ENCODE data around the gene PRKCH.
A peak's percentile ranks its signal among the peaks of the same experiment; 100 is the strongest.

The PRKCH gene

DNA sequence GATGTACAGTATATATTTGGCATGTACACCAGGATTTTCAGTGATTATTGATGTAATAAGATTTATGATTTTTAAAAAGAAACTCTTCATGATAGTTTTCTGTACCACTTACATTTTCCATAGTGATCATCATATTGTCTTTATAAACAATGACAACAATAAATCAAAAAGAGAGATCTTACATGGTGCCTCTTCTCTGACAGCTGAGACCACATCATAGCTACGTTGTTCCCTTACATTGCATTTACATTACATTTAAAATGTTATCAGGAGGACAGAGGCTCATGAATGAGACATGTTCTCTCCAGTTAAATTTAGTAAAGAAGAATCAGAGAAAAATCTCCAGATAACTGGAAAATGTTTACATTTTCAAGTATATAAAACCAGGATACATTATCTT lies 112.4 kb downstream of the PRKCH start:
- no peak for DNase-seq

DNA sequence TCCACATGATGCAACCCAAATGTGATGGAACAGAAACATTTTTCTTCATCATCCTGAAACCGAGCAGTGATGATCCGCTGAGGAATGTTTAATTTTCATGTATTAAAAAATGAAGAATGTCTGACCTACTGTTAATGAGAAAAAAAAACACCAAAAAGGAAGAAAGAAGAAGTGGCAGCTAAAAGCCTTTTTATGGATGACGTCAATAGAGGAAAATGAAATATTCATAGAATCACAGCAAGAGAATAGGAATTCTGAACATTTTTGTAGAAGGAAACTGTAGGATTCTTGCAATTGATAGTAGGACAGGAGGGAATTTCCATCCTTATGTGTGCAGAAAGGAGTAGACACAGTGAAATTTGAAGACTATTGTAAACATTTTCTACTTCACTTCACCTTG lies 112.9 kb downstream of the PRKCH start:
- no peak for DNase-seq

DNA sequence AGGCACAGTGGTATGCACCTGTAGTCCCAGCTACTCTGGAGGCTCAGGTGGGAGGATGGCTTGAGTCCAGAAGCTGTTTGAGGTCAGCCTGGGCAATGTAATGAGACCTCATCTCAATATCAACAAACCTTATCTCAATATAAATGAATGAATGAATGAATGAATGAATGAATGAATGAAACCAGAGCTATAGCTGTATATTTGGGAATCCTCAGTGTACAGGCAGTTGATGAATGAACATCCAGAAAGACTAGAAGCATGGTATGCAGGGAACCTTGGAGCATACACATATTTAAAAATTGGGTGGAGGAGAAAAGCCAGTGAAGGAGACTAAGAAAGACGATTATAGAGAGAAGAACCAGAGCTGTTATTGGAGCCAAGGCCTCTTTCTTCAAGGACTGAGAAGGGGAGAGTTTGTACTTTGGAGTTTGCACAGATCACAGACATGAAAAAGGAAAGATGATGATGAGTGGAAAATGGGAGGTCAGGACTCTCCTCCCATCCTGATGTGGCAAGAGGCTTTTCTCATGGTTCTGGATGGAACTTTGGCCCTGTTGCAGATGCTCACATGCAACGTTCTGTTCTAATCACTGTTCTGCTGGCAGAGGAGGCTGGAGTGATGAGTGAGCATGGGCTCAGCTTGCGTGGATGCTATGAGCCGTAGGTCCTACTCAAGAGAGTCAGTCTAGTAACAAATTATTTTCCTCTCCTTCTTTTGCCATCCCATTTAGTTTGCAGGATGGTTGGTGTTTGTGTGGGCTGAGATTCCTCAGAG lies 114.4 kb downstream of the PRKCH start:
- DNase-seq = no peak

DNA sequence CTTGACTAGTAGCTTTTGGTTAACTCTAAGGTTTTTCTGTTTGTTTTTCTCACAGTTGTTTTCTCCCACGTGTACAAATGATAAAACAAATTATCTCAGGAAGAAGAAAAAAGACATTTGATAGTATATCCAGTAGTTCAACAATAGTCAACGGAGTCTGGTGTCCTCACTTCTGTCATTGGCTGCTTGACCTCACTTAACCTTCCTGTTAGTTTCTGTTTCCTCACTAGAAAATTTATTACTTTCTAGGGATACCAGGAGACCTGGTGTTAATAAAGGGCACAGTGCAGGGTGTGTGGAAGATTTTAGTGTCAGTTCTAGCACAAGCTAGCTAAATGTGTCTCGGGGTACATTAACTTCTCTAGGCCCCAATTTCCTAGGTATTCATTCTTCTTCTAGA lies 116.0 kb downstream of the PRKCH start:
- peak; percentile 58 for DNase-seq

DNA sequence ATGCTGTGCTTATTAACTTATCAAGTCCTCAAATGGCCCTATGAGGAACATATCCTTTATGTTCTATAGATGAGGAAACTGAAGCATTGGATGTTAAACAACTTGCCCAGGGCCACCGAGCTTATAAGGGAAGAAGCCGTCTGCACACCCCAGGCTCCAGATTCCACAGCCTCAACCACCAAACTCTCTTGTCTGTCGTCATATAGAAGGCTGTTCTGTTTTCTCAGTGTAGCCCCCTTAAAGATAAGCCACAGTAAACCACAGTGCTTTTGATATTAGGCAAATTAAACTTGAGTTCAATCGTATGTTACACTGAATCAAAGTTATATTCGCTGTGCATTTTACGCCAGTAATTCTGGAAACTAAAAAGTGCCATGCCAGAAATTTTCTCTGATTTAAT lies 116.7 kb downstream of the PRKCH start:
- DNase-seq = no peak

DNA sequence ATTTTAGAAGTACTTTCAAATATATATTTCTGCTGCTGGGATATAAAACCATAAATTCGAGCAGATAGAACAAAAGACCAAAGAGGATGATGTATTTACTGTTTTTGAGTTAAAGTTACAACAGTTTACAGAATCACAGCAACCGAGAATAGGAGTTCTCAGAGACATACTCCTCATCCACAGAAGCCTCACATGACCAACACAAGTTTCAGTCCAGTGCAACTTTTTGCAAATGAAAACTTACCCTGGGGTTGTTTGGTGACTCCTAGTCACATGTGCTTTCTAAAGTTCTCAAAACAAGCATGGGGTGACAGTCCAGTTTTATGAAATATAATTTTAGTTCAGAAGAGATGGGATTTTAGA lies 117.1 kb downstream of the PRKCH start:
- DNase-seq = no peak

DNA sequence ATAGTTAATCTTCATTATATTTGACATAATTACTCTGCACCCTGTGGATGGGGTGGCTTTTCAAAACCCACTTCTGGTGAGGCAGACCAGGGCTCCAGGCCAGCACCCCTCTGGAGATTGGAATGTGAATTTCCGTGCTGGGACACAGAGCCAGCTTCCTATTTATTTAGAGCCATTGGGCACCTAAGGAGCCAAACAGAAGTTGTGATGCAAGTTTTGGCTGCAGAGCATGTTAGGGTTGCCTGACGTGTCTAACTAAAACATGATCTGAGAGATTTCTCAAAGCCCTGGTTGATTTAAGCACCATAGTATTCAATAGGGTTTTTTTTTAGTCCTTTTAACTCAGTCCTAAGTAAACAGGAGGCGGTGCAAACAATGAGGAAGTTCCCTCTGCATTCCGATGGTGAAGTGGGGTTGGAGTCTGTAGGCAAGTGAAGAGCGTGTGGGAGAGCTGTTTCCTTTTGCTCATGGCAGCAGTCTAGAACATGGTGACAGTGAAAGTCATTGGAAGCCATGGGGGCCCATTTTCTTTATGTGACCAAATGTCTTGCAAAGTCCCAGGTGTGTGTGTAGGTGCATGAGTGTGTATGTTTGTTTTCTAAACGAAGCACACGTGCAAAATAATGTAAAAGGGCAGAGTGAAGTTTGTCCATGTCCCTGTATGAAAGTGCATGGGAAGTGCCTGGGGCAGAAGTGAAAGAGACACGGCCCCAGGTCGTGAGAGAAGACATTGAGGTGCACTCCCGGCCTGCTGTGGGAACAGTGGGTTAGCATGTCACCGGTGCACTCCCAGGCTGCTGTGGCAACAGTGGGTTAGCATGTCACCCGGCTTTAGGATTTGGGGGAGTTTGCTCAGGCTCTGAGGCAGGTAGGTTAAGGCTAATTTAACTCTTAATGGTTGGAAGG lies 117.7 kb downstream of the PRKCH start:
- peak; percentile 94 for DNase-seq

DNA sequence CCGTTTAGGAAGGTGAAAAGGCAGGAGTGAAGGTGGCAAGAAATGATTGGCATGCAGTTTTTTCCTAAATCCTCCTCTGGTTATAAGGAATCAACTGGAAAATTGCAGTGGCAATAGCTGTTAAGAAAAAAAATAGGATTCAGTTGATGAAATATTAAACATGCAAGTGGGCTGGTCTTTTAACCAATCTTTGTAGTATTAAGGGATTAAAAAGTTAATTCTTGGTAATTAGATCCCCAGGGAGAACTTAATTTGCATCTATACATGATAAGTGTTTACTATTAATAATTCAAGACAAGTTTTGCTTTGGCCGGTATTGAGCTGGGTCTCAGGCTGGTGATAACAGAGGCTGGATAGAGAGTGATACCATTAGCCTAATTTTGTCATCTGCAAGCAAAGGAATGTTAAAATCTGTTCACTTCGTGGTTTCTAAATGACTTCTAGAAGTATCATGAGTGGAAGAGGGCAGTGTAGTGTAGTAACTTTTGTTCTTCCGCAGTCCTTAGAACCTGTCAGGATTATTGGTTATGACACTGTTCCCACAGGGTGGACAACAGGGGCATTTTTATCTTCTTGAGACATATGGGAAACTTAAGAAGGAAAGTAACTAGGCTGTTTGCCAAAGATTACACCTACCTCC lies 118.5 kb downstream of the PRKCH start:
- no peak for DNase-seq

DNA sequence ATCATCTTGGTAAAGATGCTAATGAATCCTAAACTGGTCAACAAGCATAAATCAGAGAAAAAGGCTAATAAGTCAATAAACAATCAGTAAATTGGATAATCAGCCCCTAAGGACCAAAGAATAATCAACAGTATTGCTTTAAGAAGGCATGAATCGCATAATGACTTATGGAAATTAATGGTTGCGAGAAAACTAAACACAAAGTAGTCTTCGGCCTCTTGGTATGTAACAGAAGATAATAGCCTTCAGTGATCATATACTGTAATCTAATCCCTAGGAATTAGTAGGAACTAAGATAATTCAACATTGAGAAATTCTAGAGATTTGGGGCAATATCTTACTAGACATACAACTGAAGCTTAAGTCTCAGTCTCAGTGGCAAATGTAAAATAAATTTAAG lies 122.1 kb downstream of the PRKCH start:
- no peak for DNase-seq

DNA sequence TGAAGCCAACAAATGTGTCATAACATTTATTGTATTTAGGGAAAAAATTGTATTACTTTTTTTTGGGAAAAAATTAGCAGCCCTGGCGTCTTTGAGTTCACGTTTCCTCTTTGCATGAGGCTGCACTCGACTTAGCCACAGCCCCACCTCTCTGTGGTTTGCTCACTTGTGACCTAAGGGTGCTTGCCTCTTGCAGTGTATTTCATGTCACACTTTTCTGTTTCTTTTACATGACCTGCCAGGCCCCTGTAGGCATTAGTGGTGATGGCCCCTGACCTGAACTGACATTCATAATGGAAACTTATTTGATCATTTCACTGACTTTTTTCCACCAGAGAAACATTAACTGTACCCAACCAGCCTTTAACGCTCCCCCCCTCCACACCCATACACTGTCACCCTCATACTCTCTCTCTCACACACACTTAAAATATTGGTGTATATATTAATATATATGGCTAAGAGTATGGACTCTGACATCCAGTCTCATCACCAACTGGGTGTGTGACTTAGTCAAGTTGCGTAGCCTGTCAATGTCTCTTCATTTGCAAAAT lies 122.9 kb downstream of the PRKCH start:
- no peak for DNase-seq

DNA sequence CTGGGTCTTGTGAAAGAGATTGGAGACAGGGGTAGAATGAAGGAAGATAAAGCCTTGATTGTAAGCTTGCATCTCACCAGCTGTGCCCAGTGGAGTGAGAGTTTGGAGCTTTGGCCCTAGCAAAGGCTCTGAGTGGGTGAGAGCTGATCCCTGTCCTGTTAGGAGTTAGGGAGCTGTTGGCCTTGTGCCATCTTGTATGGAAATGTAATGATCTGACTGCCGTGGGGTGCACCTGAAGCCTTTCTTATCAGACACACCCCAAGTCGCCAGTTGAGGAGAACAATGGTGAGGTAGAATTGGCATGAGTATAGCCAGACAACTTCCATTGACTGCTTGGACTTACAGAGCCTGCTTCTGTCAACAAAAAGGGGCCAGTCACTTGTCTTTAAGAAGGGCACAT lies 130.1 kb downstream of the PRKCH start:
- DNase-seq = no peak

DNA sequence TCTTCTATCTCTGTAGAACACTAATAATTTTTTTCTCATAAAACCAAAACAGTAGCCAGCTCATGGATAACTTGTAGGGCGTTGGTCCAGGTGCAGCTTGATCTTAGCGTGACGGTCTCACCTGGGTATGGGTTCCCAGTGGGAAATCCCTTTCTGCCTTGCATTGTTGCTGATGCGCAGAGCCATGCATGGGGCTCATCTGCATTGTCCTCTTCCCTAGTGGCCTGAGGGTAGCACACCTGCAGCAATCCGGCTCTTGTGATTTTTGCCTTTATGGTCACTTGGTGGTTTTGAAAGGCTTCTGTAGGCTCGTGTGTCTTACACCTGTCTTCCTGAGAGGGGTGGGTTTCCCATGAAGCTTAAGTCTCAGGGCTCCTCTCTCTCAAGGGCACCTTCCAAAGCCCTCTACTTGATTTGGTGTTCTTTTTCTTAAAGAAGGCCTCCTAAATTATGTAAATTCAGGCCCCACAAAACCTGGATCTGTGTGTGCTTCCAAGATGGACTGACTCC lies 130.6 kb downstream of the PRKCH start:
- no peak for DNase-seq

DNA sequence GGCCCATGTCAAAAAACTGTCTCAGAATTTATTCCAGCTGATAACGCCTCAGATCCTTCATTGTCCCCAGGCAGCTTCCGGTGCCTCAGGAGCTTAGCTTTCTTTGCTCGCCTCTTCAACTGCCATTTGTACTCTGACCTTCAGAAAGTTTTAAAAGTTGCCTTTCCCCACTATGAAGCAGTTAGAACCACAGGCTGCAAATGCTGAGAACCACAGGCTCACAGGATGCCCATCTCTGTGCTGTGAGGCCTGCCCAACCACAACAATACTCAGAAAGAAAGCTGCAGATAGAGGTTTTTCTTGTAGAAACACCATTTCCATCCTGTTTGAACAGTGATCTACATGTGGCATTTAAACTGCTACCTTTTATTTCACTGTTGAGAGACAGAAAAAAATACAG lies 131.1 kb downstream of the PRKCH start:
- no peak for DNase-seq

DNA sequence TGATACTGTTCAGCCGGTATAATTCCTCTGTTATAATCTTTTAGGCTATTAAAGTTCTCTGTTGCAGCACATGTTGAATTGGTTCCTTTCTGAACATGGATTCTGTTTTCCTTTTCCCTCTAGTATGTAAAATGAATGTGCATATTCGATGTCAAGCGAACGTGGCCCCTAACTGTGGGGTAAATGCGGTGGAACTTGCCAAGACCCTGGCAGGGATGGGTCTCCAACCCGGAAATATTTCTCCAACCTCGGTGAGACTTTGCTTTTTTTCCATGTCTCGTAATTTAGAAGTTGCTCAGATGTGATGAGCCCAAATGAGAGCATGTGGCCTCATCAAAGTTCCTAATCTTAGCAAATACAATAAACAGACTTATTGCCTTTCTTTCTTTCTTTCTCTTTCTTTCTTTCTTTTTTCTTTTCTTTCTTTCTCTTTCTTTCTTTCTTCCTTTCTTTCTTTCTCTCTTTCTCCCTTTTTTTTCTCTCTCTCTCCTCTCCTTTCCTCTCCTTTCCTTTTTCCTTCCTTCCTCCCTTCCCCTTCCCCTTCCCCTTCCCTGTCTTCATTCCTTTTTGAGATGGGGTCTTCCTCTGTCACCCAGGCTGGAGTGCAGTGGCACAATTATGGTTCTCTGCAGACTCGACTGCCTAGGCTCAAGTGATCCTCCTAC lies 131.9 kb downstream of the PRKCH start:
- no peak for DNase-seq

DNA sequence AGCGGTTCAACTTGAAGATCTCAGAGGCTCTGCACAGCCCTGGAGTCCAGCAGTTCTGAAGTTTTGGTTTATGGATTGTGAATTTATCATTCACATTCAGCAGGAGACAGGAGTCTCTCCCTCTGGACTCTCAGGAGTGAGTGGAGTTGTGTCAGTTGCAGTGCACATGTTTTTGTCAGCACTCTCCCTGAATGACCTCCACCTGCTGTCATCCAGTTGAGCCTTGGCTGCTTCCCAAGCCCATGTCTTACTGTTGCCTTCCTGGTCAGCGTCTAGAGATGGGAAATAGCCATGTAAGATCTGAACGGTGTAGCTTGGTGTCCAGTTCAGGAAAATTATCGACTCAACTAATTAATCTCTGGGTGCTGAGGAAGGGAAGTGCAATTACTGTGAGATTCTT lies 133.2 kb downstream of the PRKCH start:
- DNase-seq = peak; percentile 71

DNA sequence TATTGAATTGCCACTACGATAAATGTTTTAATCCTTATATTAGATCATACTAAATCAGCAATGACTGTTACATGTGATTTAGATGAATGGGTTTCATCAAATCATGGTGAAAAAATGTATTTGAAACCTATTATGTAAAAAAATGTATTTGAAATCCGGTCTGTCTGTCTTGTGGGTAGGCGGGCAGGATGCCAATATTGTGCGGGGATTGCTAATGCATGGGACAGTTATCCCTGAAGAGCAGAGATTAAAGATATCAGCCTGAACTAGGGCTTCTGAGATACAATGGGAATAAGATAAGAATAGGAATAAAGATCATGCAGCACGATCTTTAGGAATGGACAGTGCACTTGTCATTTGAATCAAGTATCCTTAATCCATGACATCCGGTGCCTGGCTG lies 134.0 kb downstream of the PRKCH start:
- DNase-seq = no peak

DNA sequence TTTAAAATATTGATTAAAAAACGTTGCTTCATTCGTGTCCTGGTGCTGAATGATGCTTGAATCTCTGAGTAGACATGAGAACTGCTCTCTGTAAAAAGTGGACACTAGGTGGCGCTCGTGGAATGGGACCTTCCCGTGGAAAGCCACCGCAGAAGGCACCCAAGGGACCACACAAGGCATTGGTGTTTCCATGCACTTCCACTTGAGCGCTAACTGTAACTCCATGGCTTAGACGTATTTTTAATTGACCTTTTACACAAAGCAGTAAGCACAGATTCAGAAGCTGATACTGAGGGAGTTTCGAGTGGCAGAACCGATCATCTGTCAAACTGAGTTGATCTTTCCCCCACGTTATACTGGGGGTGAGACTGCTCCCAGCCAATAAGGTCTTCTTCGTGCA lies 135.3 kb downstream of the PRKCH start:
- peak; percentile 95 for DNase-seq

DNA sequence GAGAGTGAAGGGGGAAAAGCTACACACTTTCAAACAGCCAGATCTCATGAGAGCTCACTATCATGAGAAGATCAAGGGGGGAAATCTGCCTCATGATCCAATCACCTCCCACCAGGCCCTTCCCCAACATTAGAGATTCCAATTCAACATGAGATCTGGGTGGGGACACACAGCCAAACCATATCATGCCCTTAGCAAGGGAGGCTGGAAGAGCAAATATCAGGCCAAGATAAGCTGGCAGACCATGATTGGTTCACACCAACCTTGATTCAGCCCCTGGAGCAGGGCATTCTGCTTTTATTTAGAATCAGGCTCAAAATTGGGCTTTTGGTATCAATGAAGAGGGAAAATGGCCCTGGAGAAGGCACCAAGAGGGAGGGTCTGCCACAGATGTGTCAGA lies 137.4 kb downstream of the PRKCH start:
- no peak for DNase-seq

DNA sequence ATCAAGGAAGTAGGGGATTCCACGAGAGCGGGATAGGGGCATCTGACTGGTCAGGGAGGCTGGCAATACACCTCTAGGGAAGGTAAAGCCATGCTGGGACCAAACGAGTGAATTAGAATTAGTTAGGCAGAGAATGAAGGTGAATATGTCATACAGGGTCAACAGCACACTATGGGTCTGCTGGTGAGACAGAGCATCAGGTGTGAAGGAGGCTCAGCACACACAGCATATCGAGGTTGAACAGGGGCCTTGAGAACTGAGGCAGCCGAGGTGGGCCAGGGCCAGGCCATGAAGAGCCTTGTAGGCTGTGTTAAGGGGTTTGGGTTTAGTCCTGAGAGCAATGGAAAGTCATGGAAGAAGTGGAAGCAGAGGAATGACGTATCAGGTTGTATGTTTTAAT lies 137.8 kb downstream of the PRKCH start:
- no peak for DNase-seq

DNA sequence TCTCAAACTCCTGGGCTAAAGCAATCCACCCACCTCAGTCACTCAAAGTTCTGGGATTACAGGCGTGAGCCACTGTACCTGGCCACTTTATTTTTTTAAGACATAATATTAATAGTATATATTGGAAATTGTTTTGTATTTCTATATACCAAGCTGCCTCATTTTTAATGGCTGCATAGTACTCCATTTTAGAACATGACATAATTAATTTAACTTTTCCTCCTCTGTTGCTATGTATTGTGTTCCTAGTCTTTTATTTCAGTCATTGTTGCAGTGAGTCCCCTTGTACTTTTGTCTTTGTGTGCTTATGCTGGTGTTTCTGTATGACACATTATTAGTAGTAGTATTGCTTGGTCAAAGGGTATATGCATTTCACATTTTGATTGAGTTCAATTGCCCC lies 138.7 kb downstream of the PRKCH start:
- no peak for DNase-seq

DNA sequence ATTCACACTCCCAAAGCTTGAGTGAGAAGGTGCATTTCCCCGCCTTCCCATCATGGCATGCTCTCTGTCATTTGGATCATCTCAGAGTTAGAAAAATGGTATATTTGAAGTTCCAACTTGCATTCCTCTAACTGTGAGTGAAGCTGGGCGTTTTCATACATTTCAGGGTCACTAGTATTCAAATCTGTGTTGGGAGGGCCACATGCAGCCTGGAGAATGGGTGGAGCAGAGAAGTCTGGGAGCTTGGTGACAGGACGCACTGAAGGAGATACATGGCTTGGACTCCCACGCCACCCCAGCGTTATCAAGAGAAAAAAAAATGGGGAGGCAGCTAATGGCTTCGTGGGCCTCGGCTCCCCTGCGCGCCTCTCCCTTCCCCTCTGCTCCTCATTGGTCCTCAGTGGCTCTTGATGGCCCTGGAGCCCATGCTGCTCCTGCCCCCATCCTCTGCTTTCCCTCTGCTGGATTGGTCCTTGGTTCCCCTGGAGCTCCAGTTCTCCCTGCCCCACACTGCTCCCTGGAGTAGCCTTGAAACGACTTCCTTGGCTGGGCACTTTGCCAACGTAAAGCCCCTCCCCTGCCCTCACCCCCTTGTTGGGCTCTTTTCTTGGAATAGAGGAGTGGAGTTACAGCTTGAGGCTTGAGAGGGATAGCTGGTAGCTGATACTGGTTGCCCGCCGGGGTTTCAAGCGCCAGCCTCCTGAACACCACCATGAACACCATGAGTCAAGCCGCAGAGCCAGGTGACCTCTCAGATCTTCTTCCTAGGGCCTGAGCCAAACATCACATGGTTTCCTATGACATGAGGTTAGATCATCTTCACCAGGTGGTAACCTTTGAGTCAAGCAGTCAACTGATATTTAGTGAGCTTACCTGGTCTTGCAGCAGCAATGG lies 139.6 kb downstream of the PRKCH start:
- DNase-seq = peak; percentile 99

DNA sequence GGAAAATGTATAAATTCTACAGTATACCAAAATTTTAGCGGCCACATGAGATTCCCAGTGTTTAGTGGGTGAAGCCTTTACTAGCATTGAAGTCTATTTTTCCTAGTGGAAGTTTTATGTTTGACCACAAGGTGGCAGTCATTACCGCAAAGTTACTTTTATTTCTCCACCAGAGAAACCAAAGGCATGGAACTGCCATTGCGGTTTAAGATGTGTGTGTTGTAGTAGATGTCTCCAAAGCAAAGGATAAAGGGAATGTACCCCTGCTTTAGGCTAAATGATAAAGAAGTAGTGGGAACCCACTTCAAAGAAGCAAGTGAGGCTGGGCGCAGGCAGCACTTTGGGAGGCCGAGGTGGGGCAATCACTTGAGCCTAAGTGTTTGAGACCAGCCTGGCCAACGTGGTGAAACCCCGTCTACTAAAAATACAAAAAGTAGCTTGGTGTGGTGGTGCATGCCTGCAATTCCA lies 140.5 kb downstream of the PRKCH start:
- DNase-seq = peak; percentile 88
